Heart left ventricle (tissue), 16 donors: ENCODE data around the gene KLHDC9. TPM values are rescaled to one million over a fixed set of nuclear protein-coding genes. Genes with fewer than 3 reads are reported as not detected.

Source experiments
- ATAC-seq, 4 donors: fragments of 200-7000 bp; cut with Tn5 transposase; one replicate each; pipeline ENCODE4 v1.9.1; 2020 to 2022; ENCODE audit warnings: moderate library complexity in 4 of 4, mild to moderate bottlenecking in 3 of 4, moderate number of reproducible peaks in 1 of 4
- DNase-seq, 5 donors: peaks; one replicate each; pipeline ENCODE4 v3.0.0-alpha.2; 2020
- H3K27ac ChIP-seq, 12 donors: fragments of 200-600 bp; sonication (generic) in 4 of 12; one replicate each; pipeline versions ENCODE4 v1.5.0 to v1.8.0; 2016 to 2022; ENCODE audit warnings: mild to moderate bottlenecking in 2 of 12
- H3K27me3 ChIP-seq, 9 donors: fragments of 200-600 bp; sonication (generic) in 2 of 9; one replicate each; pipeline versions ENCODE4 v1.5.1 to v1.8.0; 2016 to 2022; ENCODE audit warnings: mild to moderate bottlenecking in 3 of 9
- H3K36me3 ChIP-seq, 9 donors: fragments of 200-600 bp; sonication (generic) in 2 of 9; one replicate each; pipeline versions ENCODE4 v1.5.0 to v1.8.0; 2018 to 2022; ENCODE audit warnings: mild to moderate bottlenecking in 2 of 9
- H3K4me1 ChIP-seq, 12 donors: fragments of 200-600 bp; sonication (generic) in 4 of 12; one replicate each; pipeline versions ENCODE4 v1.5.0 to v1.8.0; 2016 to 2022; ENCODE audit warnings: mild to moderate bottlenecking in 3 of 12
- H3K4me3 ChIP-seq, 12 donors: fragments of 200-600 bp; sonication (generic) in 4 of 12; one replicate each; pipeline versions ENCODE4 v1.5.0 to v1.8.0; 2017 to 2022; ENCODE audit warnings: mild to moderate bottlenecking in 9 of 12, moderate library complexity in 4 of 12
- H3K9me3 ChIP-seq, 12 donors: fragments of 200-600 bp; sonication (generic) in 4 of 12; one replicate each; pipeline versions ENCODE4 v1.5.0 to v1.8.0; 2016 to 2022; ENCODE audit warnings: mild to moderate bottlenecking in 1 of 12
- POLR2A ChIP-seq, 2 donors: fragments of 450-650 bp; IDR thresholded peaks; one replicate each; pipeline ENCODE4 v1.6.1; 2017; ENCODE audit warnings: antibody characterized with exemption in 2 of 2, mild to moderate bottlenecking in 2 of 2, moderate library complexity in 2 of 2
- WGBS, 4 donors: extraction: QIAGEN DNeasy Blood & Tissue Kit in 2 of 4; methylation state at CpG; one replicate each; pipeline versions ENCODE4 v1.1.5 to v1.1.7; 2013 to 2018; 5-methylcytosine and 5-hydroxymethylcytosine counted together
- intact Hi-C, 10 donors: fragments of 100-400 bp; cut with DNase I; formaldehyde crosslinking; loops; one replicate each; pipeline versions ENCODE4 v1.11.1 to v1.14.2; 2022
- polyA plus RNA-seq, 2 donors: library from polyadenylated mRNA; stranded (reverse); fragments of 200-250 nt; gene quantifications; one replicate each; pipeline ENCODE4 v1.2.3, GENCODE V29; 2013
- total RNA-seq, 9 donors: library from RNA; depleted of rRNA in 2 of 9; stranded (reverse); fragments of >200 nt in 2 of 9; fragmentation: NEBNext Ultra II Directional in 3 of 9; extraction: Animal tissue kit (Norgen Biotek cat#: 25700) in 3 of 9; gene quantifications; one replicate each; pipeline versions ENCODE4 v1.1.0 to v1.2.4, GENCODE V29; 2016 to 2023
- TF ChIP-seq, protein P1 (sequence below), 12 donors: fragments of 200-600 bp; sonication (generic) in 4 of 12; IDR thresholded peaks; one replicate each; pipeline versions ENCODE4 v1.5.0 to v1.8.0; 2018 to 2022; ENCODE audit warnings: antibody characterized with exemption in 12 of 12, mild to moderate bottlenecking in 5 of 12
- donor health status: ischemic (EF 13 %, LVEDD 7.1; RV severe dilation, severe dysfunction).
- donor health status: healthy with polysubstance abuse.
- donor health status: DM: no; HTN: yes; CAD: no.
- donor health status: DM: no; HTN: no; CAD: no.
- donor health status: ischemic (EF 25% LVEDD 6.9; RV normal size, moderate dysfunction).
- donor health status: ischemic (EF 25% LVEDD 5.7; RV mildly dilated, moderate dysfunction).
- donor health status: healthy.
- donor health status: DM: yes; HTN: yes; CAD: no.
- donor health status: ischemic (EF 35%, LVEDD 5.7; RV mildly dilated, moderate dysfunction).
- donor health status: nonischemic (EF 11% LVEDD 7.7; RV severe dilation, severe dysfunction).
- donor health status: DM: yes; HTN: yes; CAD: no.
- donor health status: PGD.
- donor health status: ischemic (EF 29% LVEDD 5.4; RV normal size, mild dysfunction).
- donor health status: nonischemic (EF 23%, LVEDD 6.1; RV moderate dilation, normal function).

Gene KLHDC9
- total and polyA plus RNA-seq, 11 donors: 0.43 to 13.3 (median 4.8) TPM

DNA sequence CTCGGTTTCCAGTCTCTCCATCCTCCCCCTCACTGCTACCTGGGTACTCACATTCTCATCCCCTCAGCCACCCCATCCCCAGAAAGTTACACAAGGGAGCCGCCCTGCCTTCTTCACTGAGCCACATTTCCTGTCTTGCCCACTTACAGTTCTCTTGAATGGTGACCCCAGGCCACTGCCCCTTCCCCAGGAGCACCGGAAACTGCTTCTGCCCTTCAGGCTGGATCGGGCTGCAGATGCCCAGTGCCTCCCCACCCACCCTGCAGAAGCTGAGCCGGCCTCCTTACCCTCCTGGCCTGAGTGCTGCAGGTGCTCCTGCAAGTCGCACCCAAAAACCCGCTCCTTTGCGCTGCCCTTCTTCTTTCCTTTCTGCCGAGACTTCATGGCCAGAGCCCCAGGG, 28.9 kb upstream of the KLHDC9 start:
- TF ChIP-seq, protein P1, sequence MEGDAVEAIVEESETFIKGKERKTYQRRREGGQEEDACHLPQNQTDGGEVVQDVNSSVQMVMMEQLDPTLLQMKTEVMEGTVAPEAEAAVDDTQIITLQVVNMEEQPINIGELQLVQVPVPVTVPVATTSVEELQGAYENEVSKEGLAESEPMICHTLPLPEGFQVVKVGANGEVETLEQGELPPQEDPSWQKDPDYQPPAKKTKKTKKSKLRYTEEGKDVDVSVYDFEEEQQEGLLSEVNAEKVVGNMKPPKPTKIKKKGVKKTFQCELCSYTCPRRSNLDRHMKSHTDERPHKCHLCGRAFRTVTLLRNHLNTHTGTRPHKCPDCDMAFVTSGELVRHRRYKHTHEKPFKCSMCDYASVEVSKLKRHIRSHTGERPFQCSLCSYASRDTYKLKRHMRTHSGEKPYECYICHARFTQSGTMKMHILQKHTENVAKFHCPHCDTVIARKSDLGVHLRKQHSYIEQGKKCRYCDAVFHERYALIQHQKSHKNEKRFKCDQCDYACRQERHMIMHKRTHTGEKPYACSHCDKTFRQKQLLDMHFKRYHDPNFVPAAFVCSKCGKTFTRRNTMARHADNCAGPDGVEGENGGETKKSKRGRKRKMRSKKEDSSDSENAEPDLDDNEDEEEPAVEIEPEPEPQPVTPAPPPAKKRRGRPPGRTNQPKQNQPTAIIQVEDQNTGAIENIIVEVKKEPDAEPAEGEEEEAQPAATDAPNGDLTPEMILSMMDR (IDR thresholded peaks at IDR 0.05): no peak
- no peak for TF ChIP-seq POLR2A (IDR thresholded peaks at IDR 0.05)
- WGBS, 4 donors: 78 to 88% (median 87%) methylated on average over 9 of the region's 9 CpGs
- H3K36me3 ChIP-seq: peaks cover 0 to 14% (median 0%) of the 10 kb centered on the region in 9 donors
- intact Hi-C loops: no loop called here
- no peaks in the 10 kb centered on the region for H3K9me3 ChIP-seq
- peak overlapping the region in 10 of 12 donors; percentile 27 to 72 (median 43) for H3K4me3 ChIP-seq
- H3K27me3 ChIP-seq: peaks cover 0 to 9% (median 0%) of the 10 kb centered on the region in 9 donors
- H3K4me1 ChIP-seq: peaks cover 0 to 46% (median 0%) of the 10 kb centered on the region in 12 donors
- ATAC-seq: no peak
- DNase-seq: no peak
- H3K27ac ChIP-seq: peak overlapping the region in 11 of 12 donors; percentile 13 to 95 (median 55)

DNA sequence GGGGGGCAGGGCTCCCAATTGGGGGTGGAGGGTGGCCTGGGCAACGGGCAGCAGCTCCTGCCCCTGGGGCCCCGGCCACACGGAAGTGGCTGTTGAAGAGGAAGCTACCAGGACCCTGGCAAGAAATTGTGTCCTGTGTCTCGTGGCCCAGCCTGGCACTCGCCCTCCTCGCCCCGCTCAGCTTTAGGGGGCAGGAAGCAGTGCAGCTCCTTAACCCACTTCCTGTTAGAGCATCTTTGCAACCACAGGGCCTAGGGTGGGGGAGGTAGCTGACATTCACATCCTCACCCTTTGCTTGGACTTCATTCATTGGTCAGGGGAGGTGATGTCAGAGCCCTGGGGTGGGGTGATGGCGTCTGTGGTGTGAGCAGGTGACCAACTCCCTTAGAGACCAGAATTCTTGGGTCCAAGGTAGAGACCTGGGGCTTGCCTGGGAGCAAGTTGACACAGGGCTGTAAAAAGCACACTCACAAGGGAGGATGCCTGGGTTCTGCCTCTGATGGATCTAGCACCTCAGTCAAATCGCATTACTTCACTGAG, 28.4 kb upstream of the KLHDC9 start, which contains the start of gene ARHGAP30:
Gene ARHGAP30, minus strand, starts transcription at position 161 of the 540 bp plus-strand sequence. CDS start 267 bp downstream, outside the sequence.
- WGBS, 4 donors: 72 to 82% (median 76%) methylated on average over 6 to 9 of the region's 9 CpGs
- Histone ChIP-seq H3K9me3 (no peaks in the 10 kb centered on the region), H3K4me1 (peaks cover 0 to 44% (median 0%) of the 10 kb centered on the region in 12 donors), H3K27me3 (peaks cover 0 to 8% (median 0%) of the 10 kb centered on the region in 9 donors), H3K4me3 (peak within 1 kb of the TSS in 10 of 12 donors; percentile 27 to 72 (median 43)), H3K36me3 (peaks cover 0 to 14% (median 0%) of the 10 kb centered on the region in 9 donors), H3K27ac (peak within 1 kb of the TSS in 11 of 12 donors; percentile 13 to 95 (median 55))
- DNase-seq (peak; percentile 65 to 87 (median 75)), ATAC-seq (peak; percentile 36 to 79 (median 67))
- TF ChIP-seq, protein P1 (IDR thresholded peaks at IDR 0.05): no peak
- no peak for TF ChIP-seq POLR2A (IDR thresholded peaks at IDR 0.05)
- intact Hi-C loops: no loop called here

DNA sequence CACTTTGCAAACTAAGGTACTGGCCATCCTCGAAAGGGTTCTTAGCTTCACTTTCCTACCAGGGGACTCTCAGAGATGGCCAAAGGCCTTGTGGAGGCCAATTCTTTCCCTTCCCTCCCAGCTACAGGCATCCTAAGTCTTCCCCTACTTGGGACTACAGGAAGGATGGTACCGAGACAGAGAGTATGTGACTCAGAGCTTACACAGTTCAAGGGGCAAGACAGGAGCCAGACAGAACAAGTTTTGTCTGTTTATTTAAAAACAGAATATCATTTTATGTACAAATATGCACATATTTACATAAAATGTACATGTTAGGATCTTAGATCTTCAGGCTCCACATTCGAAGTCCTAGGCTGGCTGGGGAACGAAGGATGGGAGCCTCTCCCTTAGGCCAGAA, 27.4 kb upstream of the KLHDC9 start:
- no peak for TF ChIP-seq POLR2A (IDR thresholded peaks at IDR 0.05)
- TF ChIP-seq, protein P1 (IDR thresholded peaks at IDR 0.05): no peak
- 93 to 97% (median 95%) methylated on average over 4 of the region's 4 CpGs for WGBS, 4 donors
- ATAC-seq (no peak), DNase-seq (no peak)
- no peaks in the 10 kb centered on the region for H3K9me3 ChIP-seq
- peaks cover 0 to 5% (median 0%) of the 10 kb centered on the region in 9 donors for H3K36me3 ChIP-seq
- peak overlapping the region in 1 of 12 donors; percentile 95 for H3K27ac ChIP-seq
- H3K4me1 ChIP-seq: peaks cover 0 to 35% (median 0%) of the 10 kb centered on the region in 12 donors
- H3K4me3 ChIP-seq: no peak overlapping the region
- intact Hi-C loops: no loop called here
- no peaks in the 10 kb centered on the region for H3K27me3 ChIP-seq

DNA sequence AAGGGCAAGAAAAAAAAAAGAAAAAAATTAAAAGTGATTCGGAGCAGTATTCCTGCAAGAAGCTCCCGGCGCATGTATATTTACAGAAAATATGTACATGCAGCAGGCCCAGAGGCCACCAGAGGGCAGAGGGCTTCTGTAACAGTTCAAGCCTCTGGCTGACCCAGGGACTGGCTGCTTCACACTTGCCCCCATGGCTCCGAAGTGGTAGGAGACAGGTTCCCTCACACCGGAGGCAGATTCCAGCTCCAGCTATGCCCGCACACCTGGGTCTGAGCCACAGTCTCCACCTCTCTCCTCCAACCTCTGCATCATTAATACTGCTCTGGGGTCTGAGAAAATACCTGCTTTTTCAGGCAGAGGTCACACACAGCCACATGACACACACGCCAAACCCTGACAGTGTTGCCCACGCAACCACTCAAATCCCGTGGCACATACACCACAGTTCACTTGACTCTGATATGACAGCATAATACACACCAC, 26.2 kb upstream of the KLHDC9 start:
- DNase-seq (peak; percentile 42 to 77 (median 64)), ATAC-seq (peak in 1 of 4 donors; percentile 61)
- intact Hi-C loops: no loop called here
- peaks cover 0 to 24% (median 0%) of the 10 kb centered on the region in 12 donors for H3K4me1 ChIP-seq
- H3K4me3 ChIP-seq: no peak overlapping the region
- no peaks in the 10 kb centered on the region for H3K27me3 ChIP-seq
- no peaks in the 10 kb centered on the region for H3K9me3 ChIP-seq
- WGBS, 4 donors: 62 to 81% (median 70%) methylated on average over 9 of the region's 9 CpGs
- no peaks in the 10 kb centered on the region for H3K36me3 ChIP-seq
- no peak overlapping the region for H3K27ac ChIP-seq
- TF ChIP-seq, protein P1 (IDR thresholded peaks at IDR 0.05): peak; percentile 21 to 65 (median 50)
- no peak for TF ChIP-seq POLR2A (IDR thresholded peaks at IDR 0.05)
